Adrenal gland (tissue), 12 donors: ENCODE measurements around the gene PRRC2A. TPM values are rescaled to one million over a fixed set of nuclear protein-coding genes. Genes with fewer than 3 reads are reported as not detected.

Experiments
- DNase-seq, 7 donors: peaks; one replicate each; pipeline ENCODE4 v3.0.0-alpha.2; 2019 to 2020
- H3K27ac ChIP-seq, 5 donors: fragments of 200-600 bp; sonication (generic) in 4 of 5; 1 replicate in 3 of 5; 2 replicates in 2 of 5; pipeline versions ENCODE4 v1.5.1 to v1.8.0; 2016 to 2020; ENCODE audit warnings: mild to moderate bottlenecking in 1 of 5
- H3K27me3 ChIP-seq: fragments of 200-600 bp; 2 replicates; pipeline ENCODE4 v1.8.0; 2021
- H3K36me3 ChIP-seq, 2 donors: fragments of 200-600 bp; replicated peaks in 1 of 2; 1 replicate in 1 of 2; 2 replicates in 1 of 2; pipeline versions ENCODE4 v1.5.1 to v1.8.0; 2018 to 2022
- H3K4me1 ChIP-seq, 2 donors: fragments of 200-600 bp; replicated peaks in 1 of 2; 1 replicate in 1 of 2; 2 replicates in 1 of 2; pipeline versions ENCODE4 v1.5.1 to v1.8.0; 2018 to 2021
- H3K4me3 ChIP-seq, 4 donors: fragments of 200-600 bp; sonication (generic) in 3 of 4; one replicate each; pipeline ENCODE4 v1.5.1; 2016 to 2018
- H3K9me3 ChIP-seq, 3 donors: fragments of 200-600 bp; sonication (generic) in 1 of 3; replicated peaks in 1 of 3; 1 replicate in 2 of 3; 2 replicates in 1 of 3; pipeline versions ENCODE4 v1.5.1 to v1.8.0; 2016 to 2021
- CTCF ChIP-seq, 6 experiments: fragments of 450-650 bp in 4 of 6; fragments of 200-600 bp in 2 of 6; sonication (generic) in 1 of 6; IDR thresholded peaks; 1 replicate in 5 of 6; 2 replicates in 1 of 6; pipeline versions ENCODE4 v1.5.1 to v1.8.0; 2016 to 2021; ENCODE audit warnings: antibody characterized with exemption in 6 of 6, mild to moderate bottlenecking in 2 of 6, moderate library complexity in 1 of 6
- POLR2A ChIP-seq, 2 donors: fragments of 450-650 bp; IDR thresholded peaks; one replicate each; pipeline ENCODE4 v1.6.1; 2017; ENCODE audit warnings: antibody characterized with exemption in 2 of 2, mild to moderate bottlenecking in 2 of 2, moderate library complexity in 1 of 2
- WGBS, 4 donors: extraction: QIAGEN DNeasy Blood & Tissue Kit in 2 of 4; methylation state at CpG; one replicate each; pipeline versions ENCODE4 v1.1.5 to v1.1.7; 2013 to 2017; 5-methylcytosine and 5-hydroxymethylcytosine counted together
- intact Hi-C, 2 donors: fragments of 100-400 bp; cut with DNase I; formaldehyde crosslinking; loops; one replicate each; pipeline versions ENCODE4 v1.14.1 to v1.15.0; 2022 to 2023
- polyA plus RNA-seq, 3 donors: library from polyadenylated mRNA; stranded (reverse); fragments of 200-250 nt in 2 of 3; fragments of 350-450 nt in 1 of 3; fragmentation: Illumina TruSeq in 1 of 3; extraction: RNeasy Lipid Tissue Mini Kit (QIAGEN cat#74804) in 1 of 3; gene quantifications; one replicate each; pipeline ENCODE4 v1.2.3, GENCODE V29; 2013 to 2014
- total RNA-seq, 9 donors: library from RNA; depleted of rRNA in 4 of 9; stranded (reverse); fragments of >200 nt in 4 of 9; fragments of 120-200 nt in 1 of 9; fragmentation: NEBNext Ultra II Directional in 1 of 9; extraction: Animal tissue kit (Norgen Biotek cat#: 25700) in 1 of 9; gene quantifications; one replicate each; pipeline versions ENCODE4 v1.1.0 to v1.2.4, GENCODE V29; 2013 to 2023
- donor health status: healthy with polysubstance abuse.
- donor health status: Bipolar disorder and iron deficiency.
- donor health status: DM: yes; HTN: yes; CAD: no.
- donor health status: DM: no; HTN: no; CAD: no.
- donor health status: DM: no; HTN: no; CAD: no.
- donor health status: DM: yes; HTN: yes; CAD: no.

PRRC2A gene
- total and polyA plus RNA-seq, 12 donors: 31.9 to 419 (median 121) TPM

- Histone ChIP-seq H3K4me3 (no peak overlapping the region), H3K27me3 (no peaks in the 10 kb centered on the region), H3K4me1 (peaks cover 0 to 5% of the 10 kb centered on the region in 2 donors), H3K9me3 (no peaks in the 10 kb centered on the region), H3K27ac (no peak overlapping the region), H3K36me3 (peaks cover 0 to 98% of the 10 kb centered on the region in 2 donors)
- WGBS, 4 donors: 70 to 81% (median 72%) methylated on average over 6 to 9 of the region's 9 CpGs
- no peak for DNase-seq
- intact Hi-C loops: no loop called here
- TF ChIP-seq CTCF (IDR thresholded peaks at IDR 0.05) (no peak), POLR2A (IDR thresholded peaks at IDR 0.05) (no peak)
These were observed 18.5 kb downstream of the PRRC2A start for GRCh38 chr6:31639043-31639442.

- Histone ChIP-seq H3K36me3 (peaks cover 0 to 98% of the 10 kb centered on the region in 2 donors), H3K27me3 (no peaks in the 10 kb centered on the region), H3K4me1 (peaks cover 0 to 5% of the 10 kb centered on the region in 2 donors), H3K9me3 (no peaks in the 10 kb centered on the region), H3K27ac (no peak overlapping the region), H3K4me3 (no peak overlapping the region)
- no peak for DNase-seq
- no peak for TF ChIP-seq POLR2A (IDR thresholded peaks at IDR 0.05)
- intact Hi-C loops: no loop called here
- WGBS, 4 donors: 78 to 84% (median 81%) methylated on average over 6 to 10 of the region's 10 CpGs
These were observed 18.9 kb downstream of the PRRC2A start for GRCh38 chr6:31639449-31639861.

GRCh38 chr6:31640612-31641011 lies 20.1 kb downstream of the PRRC2A start:
- Histone ChIP-seq H3K4me3 (no peak overlapping the region), H3K27me3 (no peaks in the 10 kb centered on the region), H3K27ac (no peak overlapping the region), H3K4me1 (peaks cover 0 to 5% of the 10 kb centered on the region in 2 donors), H3K9me3 (no peaks in the 10 kb centered on the region), H3K36me3 (peaks cover 0 to 98% of the 10 kb centered on the region in 2 donors)
- WGBS, 4 donors: 95 to 96% (median 95%) methylated on average over 6 of the region's 6 CpGs
- DNase-seq: no peak
- no peak for TF ChIP-seq POLR2A (IDR thresholded peaks at IDR 0.05)
- no peak for TF ChIP-seq CTCF (IDR thresholded peaks at IDR 0.05)
- intact Hi-C loops: no loop called here

GRCh38 chr6:31641370-31641769 lies 20.9 kb downstream of the PRRC2A start:
- H3K27me3 ChIP-seq: no peaks in the 10 kb centered on the region
- TF ChIP-seq CTCF (IDR thresholded peaks at IDR 0.05) (no peak), POLR2A (IDR thresholded peaks at IDR 0.05) (no peak)
- H3K4me3 ChIP-seq: no peak overlapping the region
- DNase-seq: no peak
- no peak overlapping the region for H3K27ac ChIP-seq
- peaks cover 0 to 98% of the 10 kb centered on the region in 2 donors for H3K36me3 ChIP-seq
- no peaks in the 10 kb centered on the region for H3K9me3 ChIP-seq
- H3K4me1 ChIP-seq: peaks cover 0 to 5% of the 10 kb centered on the region in 2 donors
- intact Hi-C loops: no loop called here
- 91 to 95% (median 92%) methylated on average over 4 of the region's 4 CpGs for WGBS, 4 donors
